Esophagus muscularis mucosa (tissue), 3 donors: ENCODE data around the gene CD36.

ENCODE experiments used
- POLR2AphosphoS5 ChIP-seq, 2 donors: sonication (generic); formaldehyde crosslinking; IDR thresholded peaks; one replicate each; pipeline ENCODE4 v1.6.1; 2017; ENCODE audit warnings: antibody characterized with exemption in 2 of 2
- TF ChIP-seq, protein P1 (sequence below), 3 experiments: fragments of 200-600 bp in 2 of 3; fragments of 450-650 bp in 1 of 3; sonication (generic) in 2 of 3; IDR thresholded peaks; one replicate each; pipeline ENCODE4 v1.5.1; 2017 to 2019; ENCODE audit warnings: antibody characterized with exemption in 3 of 3, mild to moderate bottlenecking in 2 of 3, moderate library complexity in 1 of 3

DNA sequence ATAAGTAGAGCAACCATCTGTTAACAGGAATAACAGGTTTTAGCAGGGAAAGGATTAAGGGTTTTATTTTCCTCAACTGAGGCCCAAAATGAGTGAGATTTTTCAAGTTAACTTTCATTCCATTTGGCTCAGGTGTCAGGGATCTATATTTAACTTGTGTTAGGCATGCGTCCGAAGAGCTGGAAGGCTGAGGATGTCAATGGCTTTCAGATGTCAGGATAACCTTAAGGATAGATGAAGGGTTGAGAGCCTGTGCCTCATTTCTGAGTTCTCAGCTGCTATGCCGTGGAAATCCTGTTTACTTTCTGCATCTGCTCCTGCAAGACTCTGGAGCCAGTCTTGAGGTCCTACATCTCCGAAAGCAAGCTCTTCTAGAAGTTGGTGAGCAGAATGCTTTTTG lies 36.4 kb upstream of the CD36 start:
- no peak for TF ChIP-seq POLR2AphosphoS5 (IDR thresholded peaks at IDR 0.05)
- TF ChIP-seq, protein P1, sequence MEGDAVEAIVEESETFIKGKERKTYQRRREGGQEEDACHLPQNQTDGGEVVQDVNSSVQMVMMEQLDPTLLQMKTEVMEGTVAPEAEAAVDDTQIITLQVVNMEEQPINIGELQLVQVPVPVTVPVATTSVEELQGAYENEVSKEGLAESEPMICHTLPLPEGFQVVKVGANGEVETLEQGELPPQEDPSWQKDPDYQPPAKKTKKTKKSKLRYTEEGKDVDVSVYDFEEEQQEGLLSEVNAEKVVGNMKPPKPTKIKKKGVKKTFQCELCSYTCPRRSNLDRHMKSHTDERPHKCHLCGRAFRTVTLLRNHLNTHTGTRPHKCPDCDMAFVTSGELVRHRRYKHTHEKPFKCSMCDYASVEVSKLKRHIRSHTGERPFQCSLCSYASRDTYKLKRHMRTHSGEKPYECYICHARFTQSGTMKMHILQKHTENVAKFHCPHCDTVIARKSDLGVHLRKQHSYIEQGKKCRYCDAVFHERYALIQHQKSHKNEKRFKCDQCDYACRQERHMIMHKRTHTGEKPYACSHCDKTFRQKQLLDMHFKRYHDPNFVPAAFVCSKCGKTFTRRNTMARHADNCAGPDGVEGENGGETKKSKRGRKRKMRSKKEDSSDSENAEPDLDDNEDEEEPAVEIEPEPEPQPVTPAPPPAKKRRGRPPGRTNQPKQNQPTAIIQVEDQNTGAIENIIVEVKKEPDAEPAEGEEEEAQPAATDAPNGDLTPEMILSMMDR (IDR thresholded peaks at IDR 0.05) = no peak
